Thoracic aorta (tissue), 2 donors: ENCODE data around the gene CDH11. TPM values are rescaled to one million over a fixed set of nuclear protein-coding genes. Genes with fewer than 3 reads are reported as not detected.

Source experiments
- ATAC-seq: fragments of 150-250 bp; one replicate; pipeline ENCODE4 v1.8.0; 2017; ENCODE audit warnings: low read depth; ENCODE audit not compliant: insufficient number of reproducible peaks, low FRiP score
- DNase-seq: peaks from one replicate; pipeline ENCODE4 v3.0.0-alpha.2; 2020; ENCODE audit warnings: low spot score
- H3K27ac ChIP-seq, 2 donors: fragments of 200-600 bp; sonication (generic); 1 replicate in 1 of 2; 2 replicates in 1 of 2; pipeline ENCODE4 v1.5.1; 2016; ENCODE audit warnings: mild to moderate bottlenecking in 2 of 2, moderate library complexity in 2 of 2
- H3K27me3 ChIP-seq: fragments of 200-600 bp; sonication (generic); replicated peaks from 2 replicates; pipeline ENCODE4 v1.6.0; 2016; ENCODE audit warnings: mild to moderate bottlenecking; ENCODE audit not compliant: insufficient read depth
- H3K36me3 ChIP-seq: fragments of 200-600 bp; sonication (generic); one replicate; pipeline ENCODE4 v1.5.1; 2016
- H3K4me1 ChIP-seq, 2 donors: fragments of 200-600 bp; sonication (generic); 1 replicate in 1 of 2; 2 replicates in 1 of 2; pipeline versions ENCODE4 v1.5.1 to v1.6.0; 2016; ENCODE audit warnings: low read depth in 2 of 2, mild to moderate bottlenecking in 1 of 2; ENCODE audit not compliant: control insufficient read depth in 1 of 2
- H3K4me3 ChIP-seq: fragments of 200-600 bp; sonication (generic); 2 replicates; pipeline ENCODE4 v1.5.1; 2016; ENCODE audit warnings: mild to moderate bottlenecking
- H3K9me3 ChIP-seq: fragments of 200-600 bp; sonication (generic); 2 replicates; pipeline ENCODE4 v1.5.1; 2016
- total RNA-seq, 2 donors: library from RNA; depleted of rRNA; stranded (reverse); fragments of >200 nt; gene quantifications; one replicate each; pipeline versions ENCODE4 v1.1.0 to v1.2.3, GENCODE V29; 2016
- TF ChIP-seq, protein P1 (sequence below): fragments of 200-600 bp; sonication (generic); IDR thresholded peaks from one replicate; pipeline ENCODE4 v1.5.1; 2019; ENCODE audit warnings: antibody characterized with exemption

The CDH11 gene
- total RNA-seq, 2 donors from 2014 or later = 191 to 354 TPM

DNA sequence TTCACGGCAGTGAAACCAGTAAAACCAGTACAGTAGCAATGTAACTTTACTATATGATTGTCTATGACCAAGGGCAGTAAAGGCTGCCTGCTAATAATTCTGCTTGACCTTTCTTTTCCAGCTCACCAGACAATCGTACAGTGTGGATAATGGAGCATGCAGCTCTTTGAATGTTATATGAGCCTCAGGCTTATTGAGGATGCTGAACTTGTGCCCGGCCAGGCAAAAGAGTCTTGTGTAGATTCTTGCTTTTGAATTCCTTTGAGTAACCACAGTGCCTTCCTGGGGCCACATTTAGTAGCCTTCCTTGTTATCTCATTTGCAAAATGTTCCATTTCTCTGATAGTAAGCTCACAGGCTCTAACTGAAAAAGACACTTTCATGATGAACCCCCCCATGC is 131.8 kb downstream of the CDH11 start:
- TF ChIP-seq, protein P1, sequence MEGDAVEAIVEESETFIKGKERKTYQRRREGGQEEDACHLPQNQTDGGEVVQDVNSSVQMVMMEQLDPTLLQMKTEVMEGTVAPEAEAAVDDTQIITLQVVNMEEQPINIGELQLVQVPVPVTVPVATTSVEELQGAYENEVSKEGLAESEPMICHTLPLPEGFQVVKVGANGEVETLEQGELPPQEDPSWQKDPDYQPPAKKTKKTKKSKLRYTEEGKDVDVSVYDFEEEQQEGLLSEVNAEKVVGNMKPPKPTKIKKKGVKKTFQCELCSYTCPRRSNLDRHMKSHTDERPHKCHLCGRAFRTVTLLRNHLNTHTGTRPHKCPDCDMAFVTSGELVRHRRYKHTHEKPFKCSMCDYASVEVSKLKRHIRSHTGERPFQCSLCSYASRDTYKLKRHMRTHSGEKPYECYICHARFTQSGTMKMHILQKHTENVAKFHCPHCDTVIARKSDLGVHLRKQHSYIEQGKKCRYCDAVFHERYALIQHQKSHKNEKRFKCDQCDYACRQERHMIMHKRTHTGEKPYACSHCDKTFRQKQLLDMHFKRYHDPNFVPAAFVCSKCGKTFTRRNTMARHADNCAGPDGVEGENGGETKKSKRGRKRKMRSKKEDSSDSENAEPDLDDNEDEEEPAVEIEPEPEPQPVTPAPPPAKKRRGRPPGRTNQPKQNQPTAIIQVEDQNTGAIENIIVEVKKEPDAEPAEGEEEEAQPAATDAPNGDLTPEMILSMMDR = no peak
- Histone ChIP-seq H3K9me3 (no peaks in the 10 kb centered on the region), H3K27me3 (no peaks in the 10 kb centered on the region), H3K4me3 (no peak overlapping the region), H3K4me1 (no peaks in the 10 kb centered on the region), H3K36me3 (peaks cover 16% of the 10 kb centered on the region), H3K27ac (no peak overlapping the region)
- DNase-seq = no peak
- ATAC-seq = no peak

DNA sequence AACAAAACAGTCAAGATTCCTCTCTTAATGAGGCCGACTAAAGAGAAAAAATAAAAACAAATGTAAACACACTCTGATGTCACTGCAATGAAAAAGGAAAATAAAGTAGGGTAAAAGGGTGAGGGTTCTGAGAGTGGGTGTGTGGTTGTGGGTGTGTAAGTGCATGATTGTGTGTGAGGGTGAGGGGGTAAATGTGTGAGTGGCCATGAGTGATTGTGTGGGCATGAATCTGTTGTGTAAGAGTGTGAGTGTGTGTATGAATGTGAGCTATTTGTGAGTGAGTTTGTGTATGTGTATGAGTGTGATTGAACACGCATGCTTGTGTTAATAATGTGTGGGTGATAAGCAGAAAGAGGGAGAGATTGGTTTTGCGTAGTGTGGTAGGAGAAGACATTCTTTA is 132.8 kb downstream of the CDH11 start:
- ATAC-seq (no peak), DNase-seq (no peak)
- Histone ChIP-seq H3K4me3 (no peak overlapping the region), H3K36me3 (peaks cover 16% of the 10 kb centered on the region), H3K4me1 (no peaks in the 10 kb centered on the region), H3K9me3 (no peaks in the 10 kb centered on the region), H3K27me3 (no peaks in the 10 kb centered on the region), H3K27ac (no peak overlapping the region)
- TF ChIP-seq, protein P1 = no peak

DNA sequence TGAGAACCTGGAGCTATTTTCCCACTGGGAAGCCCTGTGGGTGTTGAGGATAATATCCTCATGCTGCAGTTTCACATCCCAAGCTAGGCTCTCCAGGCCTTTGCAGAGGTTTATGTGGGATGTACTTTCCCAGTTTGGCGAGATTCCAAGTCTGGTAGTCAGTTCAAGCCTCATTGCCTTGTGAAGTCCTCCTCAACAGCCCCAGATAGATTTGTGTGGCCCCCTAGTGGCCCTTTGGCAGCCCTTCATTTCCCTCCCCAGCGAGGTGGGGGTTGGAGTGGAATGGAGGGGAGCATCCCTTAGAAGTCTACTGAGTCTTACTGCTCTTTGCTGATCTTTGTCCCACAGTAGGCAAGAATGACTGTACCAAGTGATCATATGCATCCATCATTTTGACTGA is 137.9 kb downstream of the CDH11 start:
- Histone ChIP-seq H3K4me1 (peaks cover 6 to 32% of the 10 kb centered on the region in 2 donors), H3K27me3 (no peaks in the 10 kb centered on the region), H3K36me3 (peaks cover 10% of the 10 kb centered on the region), H3K27ac (no peak overlapping the region), H3K4me3 (no peak overlapping the region), H3K9me3 (no peaks in the 10 kb centered on the region)
- TF ChIP-seq, protein P1 = peak; percentile 40
- ATAC-seq = peak; percentile 14
- no peak for DNase-seq

DNA sequence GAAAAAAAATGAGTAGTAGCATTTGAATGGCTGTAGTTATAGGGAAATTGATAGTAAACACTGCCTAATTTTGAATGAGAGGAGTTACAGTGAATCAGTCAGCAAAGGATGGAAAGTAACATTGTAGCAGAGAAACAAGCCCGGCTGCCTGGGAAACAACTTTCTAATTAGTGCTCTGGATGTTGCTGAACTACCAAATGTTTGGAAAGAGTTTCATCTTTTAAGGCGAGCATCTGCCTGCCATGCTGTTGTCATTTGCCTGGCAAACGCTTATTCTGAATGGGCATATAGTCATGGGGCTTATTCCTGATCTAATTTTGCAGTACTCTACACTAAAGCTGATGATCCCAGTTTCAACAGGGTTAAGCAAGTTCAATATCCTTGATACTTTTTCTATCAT is 138.6 kb downstream of the CDH11 start:
- H3K9me3 ChIP-seq = no peaks in the 10 kb centered on the region

DNA sequence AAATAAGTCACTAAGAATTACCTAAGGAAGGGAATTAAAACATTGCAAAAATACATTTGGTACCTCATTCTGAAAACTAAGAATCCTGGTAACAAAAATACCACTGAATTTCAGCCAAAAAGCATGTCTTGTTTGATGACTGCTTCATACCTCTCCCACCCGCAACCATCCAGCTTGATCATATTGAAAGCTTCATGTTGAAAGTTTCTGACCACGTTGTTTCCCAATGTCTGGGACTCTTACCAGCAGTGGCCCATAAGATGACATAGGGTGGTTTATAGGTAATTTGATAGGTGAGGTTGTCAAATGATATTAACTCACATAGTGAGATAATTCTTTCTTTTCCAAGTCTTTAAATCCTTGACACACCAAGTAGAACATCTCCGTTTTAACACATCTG is 139.3 kb downstream of the CDH11 start:
- TF ChIP-seq, protein P1 = no peak
- ATAC-seq (no peak), DNase-seq (no peak)
- no peaks in the 10 kb centered on the region for H3K27me3 ChIP-seq
- peaks cover 2% of the 10 kb centered on the region for H3K36me3 ChIP-seq
- H3K9me3 ChIP-seq = no peaks in the 10 kb centered on the region
- H3K27ac ChIP-seq = no peak overlapping the region
- H3K4me3 ChIP-seq = no peak overlapping the region
- H3K4me1 ChIP-seq = peaks cover 6 to 32% of the 10 kb centered on the region in 2 donors

More for the DNA sequence above, 138.6 kb downstream of the CDH11 start:
- TF ChIP-seq, protein P1 = no peak
- no peaks in the 10 kb centered on the region for H3K27me3 ChIP-seq
- no peak overlapping the region for H3K27ac ChIP-seq
- no peak overlapping the region for H3K4me3 ChIP-seq
- H3K4me1 ChIP-seq = peaks cover 6 to 32% of the 10 kb centered on the region in 2 donors
- DNase-seq (no peak), ATAC-seq (no peak)
- H3K36me3 ChIP-seq = peaks cover 9% of the 10 kb centered on the region
